Activated B cell treated with CpG ODN at 0.5 μM for 24 hours (primary cell): ENCODE results near the gene NUP62. TPM values are rescaled to one million over a fixed set of nuclear protein-coding genes. Genes with fewer than 3 reads are reported as not detected.

Source experiments
- ATAC-seq: fragments of 200-7000 bp; cut with Tn5 transposase; one replicate; pipeline ENCODE4 v1.10.0; 2021; ENCODE audit warnings: low read depth, mild to moderate bottlenecking, moderate library complexity
- CTCF ChIA-PET: fragments of 350-600 bp; sonication (Branson Sonifier 250); formaldehyde crosslinking; loops from one replicate; lab custom pipeline; 2021; ENCODE audit warnings: antibody characterized with exemption; lab: Charles Lee
- POLR2A ChIA-PET: fragments of 350-600 bp; sonication (Branson Sonifier 250); formaldehyde crosslinking; loops from one replicate; lab custom pipeline; 2021; ENCODE audit warnings: antibody characterized with exemption; lab: Charles Lee
- DNase-seq: peaks from one replicate; pipeline ENCODE4 v3.0.0; 2022
- H3K27ac Mint-ChIP-seq: one replicate; pipeline ENCODE4 v1.8.0; 2020; ENCODE audit warnings: mixed read lengths
- H3K27me3 Mint-ChIP-seq: one replicate; pipeline ENCODE4 v1.8.0; 2021; ENCODE audit warnings: mixed read lengths
- H3K36me3 Mint-ChIP-seq: one replicate; pipeline ENCODE4 v1.8.0; 2021; ENCODE audit warnings: low read depth, mixed read lengths
- H3K4me1 Mint-ChIP-seq: one replicate; pipeline ENCODE4 v1.8.0; 2021; ENCODE audit warnings: mixed read lengths
- H3K4me3 Mint-ChIP-seq: one replicate; pipeline ENCODE4 v1.8.0; 2020; ENCODE audit warnings: mild to moderate bottlenecking, mixed read lengths
- H3K9me3 Mint-ChIP-seq: one replicate; pipeline ENCODE4 v1.8.0; 2020; ENCODE audit warnings: mixed read lengths
- intact Hi-C: fragments of 100-400 bp; cut with micrococcal nuclease; formaldehyde crosslinking; loops from one replicate; pipeline ENCODE4 v1.15.1; 2024
- total RNA-seq: library from RNA; stranded (reverse); gene quantifications from 2 replicates; pipeline ENCODE4 v1.2.3, GENCODE V29; 2022
- TF ChIP-seq, protein P1 (sequence below): fragments of 200-600 bp; IDR thresholded peaks from one replicate; pipeline ENCODE4 v1.8.0; 2022; ENCODE audit warnings: antibody characterized with exemption, mild to moderate bottlenecking

The NUP62 gene
- total RNA-seq, 1 donor from 2014 or later: 114 TPM

DNA sequence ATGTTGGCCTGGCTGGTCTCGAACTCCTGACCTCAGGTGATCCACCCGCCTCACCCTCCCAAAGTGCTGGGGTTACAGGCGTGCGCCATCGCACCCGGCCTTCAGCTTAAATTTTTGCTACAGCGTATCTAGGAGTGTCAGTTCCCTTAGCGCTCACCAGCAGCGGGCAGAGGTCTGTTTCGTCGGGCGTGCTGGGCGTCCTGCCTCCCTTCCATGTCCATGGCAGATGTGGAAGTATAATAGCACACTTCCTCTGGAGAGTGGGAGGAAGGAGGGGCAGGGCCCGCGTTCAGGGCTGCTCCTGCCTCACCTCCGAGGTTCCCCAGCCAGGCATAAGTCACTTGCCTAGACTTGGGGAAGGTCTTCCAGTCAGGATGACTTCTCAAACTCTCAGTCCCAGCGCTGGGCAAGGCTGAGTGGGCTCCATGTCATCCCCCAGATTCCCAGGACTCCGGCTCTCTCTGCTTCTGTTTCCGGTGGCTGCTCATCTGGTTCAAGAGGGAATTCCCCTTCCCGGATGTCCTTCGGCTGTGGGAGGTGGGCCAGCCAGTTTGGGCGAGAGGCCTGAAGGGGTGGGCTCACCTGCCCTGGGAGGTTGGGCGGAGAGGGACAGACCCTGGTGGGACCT lies 42.2 kb downstream of the NUP62 start:
- H3K4me3 Mint-ChIP-seq: no peak overlapping the region
- intact Hi-C loops: no loop called here
- H3K27ac Mint-ChIP-seq: no peak overlapping the region
- peaks cover 33% of the 10 kb centered on the region for H3K36me3 Mint-ChIP-seq
- peaks cover 21% of the 10 kb centered on the region for H3K4me1 Mint-ChIP-seq
- DNase-seq: no peak
- ChIA-PET POLR2A (interaction anchor here (0.7 to 1.4 kb wide), 5 partner anchors 11 to 42 kb away, joined by 3 to 4 read pairs (median 3); partner anchors contain the start of genes ATF5 and NUP62), CTCF (no interaction called here)
- H3K27me3 Mint-ChIP-seq: no peaks in the 10 kb centered on the region
- no peaks in the 10 kb centered on the region for H3K9me3 Mint-ChIP-seq
- no peak for ATAC-seq
- TF ChIP-seq, protein P1, sequence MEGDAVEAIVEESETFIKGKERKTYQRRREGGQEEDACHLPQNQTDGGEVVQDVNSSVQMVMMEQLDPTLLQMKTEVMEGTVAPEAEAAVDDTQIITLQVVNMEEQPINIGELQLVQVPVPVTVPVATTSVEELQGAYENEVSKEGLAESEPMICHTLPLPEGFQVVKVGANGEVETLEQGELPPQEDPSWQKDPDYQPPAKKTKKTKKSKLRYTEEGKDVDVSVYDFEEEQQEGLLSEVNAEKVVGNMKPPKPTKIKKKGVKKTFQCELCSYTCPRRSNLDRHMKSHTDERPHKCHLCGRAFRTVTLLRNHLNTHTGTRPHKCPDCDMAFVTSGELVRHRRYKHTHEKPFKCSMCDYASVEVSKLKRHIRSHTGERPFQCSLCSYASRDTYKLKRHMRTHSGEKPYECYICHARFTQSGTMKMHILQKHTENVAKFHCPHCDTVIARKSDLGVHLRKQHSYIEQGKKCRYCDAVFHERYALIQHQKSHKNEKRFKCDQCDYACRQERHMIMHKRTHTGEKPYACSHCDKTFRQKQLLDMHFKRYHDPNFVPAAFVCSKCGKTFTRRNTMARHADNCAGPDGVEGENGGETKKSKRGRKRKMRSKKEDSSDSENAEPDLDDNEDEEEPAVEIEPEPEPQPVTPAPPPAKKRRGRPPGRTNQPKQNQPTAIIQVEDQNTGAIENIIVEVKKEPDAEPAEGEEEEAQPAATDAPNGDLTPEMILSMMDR: no peak

DNA sequence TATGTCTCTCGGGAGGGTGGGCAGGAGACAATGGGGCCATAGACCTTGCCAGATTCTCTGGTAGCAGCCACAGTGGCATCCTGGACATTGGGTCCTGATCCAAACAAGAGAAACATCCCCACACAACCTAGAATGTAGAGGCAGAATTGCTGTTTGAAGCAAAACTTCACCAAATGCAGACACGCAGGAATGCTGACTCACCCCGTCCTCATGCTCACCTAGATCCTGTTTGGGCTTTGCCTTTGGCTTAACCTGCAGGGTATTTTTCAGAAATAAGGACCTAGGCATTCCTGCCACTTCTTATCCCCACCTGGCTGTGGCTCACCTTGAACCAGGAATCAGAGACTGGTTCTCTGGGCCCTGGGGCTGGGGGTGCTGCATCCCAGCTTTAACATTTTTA lies 44.5 kb downstream of the NUP62 start:
- POLR2A ChIA-PET: no interaction called here
- H3K4me3 Mint-ChIP-seq: no peak overlapping the region
- TF ChIP-seq, protein P1: no peak
- CTCF ChIA-PET: no interaction called here
- H3K27ac Mint-ChIP-seq: no peak overlapping the region
- intact Hi-C loops: no loop called here
- DNase-seq (no peak), ATAC-seq (no peak)
- H3K9me3 Mint-ChIP-seq: no peaks in the 10 kb centered on the region
- H3K36me3 Mint-ChIP-seq: peaks cover 53% of the 10 kb centered on the region
- no peaks in the 10 kb centered on the region for H3K27me3 Mint-ChIP-seq
- peaks cover 9% of the 10 kb centered on the region for H3K4me1 Mint-ChIP-seq

DNA sequence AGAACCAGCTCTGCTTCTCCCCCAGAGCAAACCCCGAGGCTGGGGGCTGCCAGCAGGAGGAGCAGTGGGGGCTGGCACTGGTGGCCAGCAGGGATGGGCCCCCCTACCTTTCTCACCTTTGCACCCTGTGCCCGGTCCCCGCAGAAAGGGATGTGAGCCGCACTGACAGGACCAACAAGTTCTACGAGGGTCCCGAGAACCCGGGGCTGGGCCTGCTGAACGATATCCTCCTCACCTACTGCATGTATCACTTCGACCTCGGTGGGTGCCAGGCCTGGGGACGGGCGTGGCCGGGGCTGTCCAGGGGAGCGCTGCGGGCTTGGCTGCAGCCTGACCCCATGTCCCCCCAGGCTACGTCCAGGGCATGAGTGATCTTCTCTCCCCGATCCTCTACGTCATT lies 45.2 kb downstream of the NUP62 start:
- TF ChIP-seq, protein P1: no peak
- no peak overlapping the region for H3K4me3 Mint-ChIP-seq
- no peak overlapping the region for H3K27ac Mint-ChIP-seq
- H3K27me3 Mint-ChIP-seq: no peaks in the 10 kb centered on the region
- CTCF ChIA-PET: no interaction called here
- no peak for DNase-seq
- intact Hi-C loops: no loop called here
- no peaks in the 10 kb centered on the region for H3K9me3 Mint-ChIP-seq
- peaks cover 58% of the 10 kb centered on the region for H3K36me3 Mint-ChIP-seq
- peaks cover 9% of the 10 kb centered on the region for H3K4me1 Mint-ChIP-seq
- ATAC-seq: no peak
- POLR2A ChIA-PET: no interaction called here

DNA sequence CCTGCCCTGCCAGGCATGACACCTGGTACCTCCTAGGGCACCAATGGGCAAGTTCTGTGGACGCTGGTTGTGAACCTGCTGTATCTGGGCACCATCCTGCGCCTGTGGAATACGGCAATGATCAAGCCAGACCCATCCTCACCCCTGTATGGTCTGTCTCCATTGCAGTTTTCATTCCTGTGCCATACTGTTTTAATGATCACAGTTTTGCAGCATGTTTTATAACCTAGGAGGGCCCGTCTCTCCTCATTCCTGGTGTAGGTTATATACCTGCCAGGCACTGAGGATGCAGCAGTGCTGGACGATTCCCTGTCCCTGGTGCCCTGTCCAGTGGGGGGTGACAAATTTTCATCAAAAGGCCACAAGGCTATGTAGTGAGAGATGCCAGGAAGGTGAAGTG lies 46.2 kb downstream of the NUP62 start:
- POLR2A ChIA-PET: interaction anchor here (1.3 kb wide), 1 partner anchor 28 kb away, joined by 6 read pairs; no protein-coding TSS in a partner anchor
- no peaks in the 10 kb centered on the region for H3K27me3 Mint-ChIP-seq
- DNase-seq (no peak), ATAC-seq (no peak)
- no peaks in the 10 kb centered on the region for H3K9me3 Mint-ChIP-seq
- no peak overlapping the region for H3K27ac Mint-ChIP-seq
- CTCF ChIA-PET: no interaction called here
- intact Hi-C loops: no loop called here
- TF ChIP-seq, protein P1: no peak
- no peak overlapping the region for H3K4me3 Mint-ChIP-seq
- H3K36me3 Mint-ChIP-seq: peaks cover 64% of the 10 kb centered on the region
- peaks cover 16% of the 10 kb centered on the region for H3K4me1 Mint-ChIP-seq

DNA sequence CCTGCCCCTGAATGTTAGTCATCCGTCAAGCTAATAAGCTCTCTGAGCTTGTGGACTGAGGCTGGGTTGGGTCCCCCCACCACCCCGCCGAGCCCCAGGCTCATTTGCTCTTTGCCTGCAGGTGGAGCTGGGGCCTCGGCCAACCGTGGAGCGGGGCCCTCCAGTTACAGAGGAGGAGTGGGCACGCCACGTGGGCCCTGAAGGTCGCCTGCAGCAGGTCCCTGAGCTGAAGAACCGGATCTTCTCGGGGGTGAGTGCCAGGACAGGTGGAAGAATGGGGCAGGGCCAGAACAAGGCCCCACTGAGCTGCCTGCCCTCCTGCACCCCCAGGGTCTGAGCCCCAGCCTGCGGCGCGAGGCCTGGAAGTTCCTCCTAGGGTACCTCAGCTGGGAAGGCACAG lies 46.7 kb downstream of the NUP62 start:
- intact Hi-C loops: no loop called here
- CTCF ChIA-PET: no interaction called here
- H3K27me3 Mint-ChIP-seq: no peaks in the 10 kb centered on the region
- no peak for DNase-seq
- H3K4me1 Mint-ChIP-seq: peaks cover 16% of the 10 kb centered on the region
- H3K9me3 Mint-ChIP-seq: no peaks in the 10 kb centered on the region
- TF ChIP-seq, protein P1: no peak
- no peak overlapping the region for H3K4me3 Mint-ChIP-seq
- POLR2A ChIA-PET: interaction anchor here (1.3 to 1.6 kb wide), 2 partner anchors 29 to 47 kb away, joined by 4 to 6 read pairs; no protein-coding TSS in a partner anchor
- H3K36me3 Mint-ChIP-seq: peaks cover 67% of the 10 kb centered on the region
- H3K27ac Mint-ChIP-seq: no peak overlapping the region
- no peak for ATAC-seq
